ENCODE measurements around the gene TAS2R13.

TAS2R13 gene

DNA sequence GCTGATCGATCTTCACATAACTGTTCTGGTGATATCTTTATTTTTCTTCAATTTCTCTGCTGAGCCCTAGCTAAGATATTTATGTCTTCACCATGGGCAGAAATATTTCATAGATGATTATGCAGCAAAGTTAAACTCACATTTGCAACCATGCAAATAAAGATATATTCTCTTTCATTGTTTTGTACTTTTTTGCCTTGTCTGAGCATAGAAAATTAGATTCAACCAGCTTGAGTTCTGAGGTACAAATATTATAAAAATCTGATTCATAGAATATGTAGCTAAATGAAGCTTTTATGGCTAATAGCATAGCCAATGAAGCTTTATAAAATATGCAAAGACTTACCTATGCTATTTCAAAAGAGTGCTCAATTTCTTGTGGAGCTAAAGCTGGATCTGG lies at the start of gene TAS2R13:
Gene TAS2R13 (minus strand): TSS at position 101 of the 400 bp plus-strand sequence. CDS start 264 bp downstream, outside the sequence.
- DNase-seq, result no peak

GRCh38 chr12:10957741-10958140 lies 48.4 kb upstream of the TAS2R13 start:
- DNase-seq, result no peak

GRCh38 chr12:10956085-10956484 lies 46.7 kb upstream of the TAS2R13 start:
- no peak for DNase-seq

- no peak for DNase-seq
Measured at GRCh38 chr12:10952645-10953044, 43.3 kb upstream of the TAS2R13 start.

GRCh38 chr12:10943167-10943566 lies 33.8 kb upstream of the TAS2R13 start:
- DNase-seq, result no peak

- DNase-seq, result no peak
Measured at GRCh38 chr12:10941916-10942607, 32.7 kb upstream of the TAS2R13 start.

DNA sequence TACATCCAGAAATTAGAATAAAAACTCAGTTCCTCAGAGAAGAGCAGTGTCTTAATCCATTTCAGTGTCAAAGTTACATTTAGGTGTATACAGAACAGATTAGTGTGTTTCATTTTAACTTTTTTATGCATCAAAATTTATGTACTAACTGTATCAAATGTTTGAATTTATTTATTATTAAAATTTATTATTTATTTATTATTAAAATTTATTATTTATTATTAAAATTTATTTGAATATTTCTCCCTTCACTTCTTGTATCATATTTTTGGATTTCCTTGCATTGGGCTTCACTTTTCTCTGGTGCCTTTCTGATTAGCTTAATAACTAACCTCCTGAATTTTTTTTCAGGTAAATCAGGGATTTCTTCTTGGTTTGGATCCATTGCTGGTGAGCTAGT lies 32.0 kb upstream of the TAS2R13 start:
- no peak for DNase-seq

DNA sequence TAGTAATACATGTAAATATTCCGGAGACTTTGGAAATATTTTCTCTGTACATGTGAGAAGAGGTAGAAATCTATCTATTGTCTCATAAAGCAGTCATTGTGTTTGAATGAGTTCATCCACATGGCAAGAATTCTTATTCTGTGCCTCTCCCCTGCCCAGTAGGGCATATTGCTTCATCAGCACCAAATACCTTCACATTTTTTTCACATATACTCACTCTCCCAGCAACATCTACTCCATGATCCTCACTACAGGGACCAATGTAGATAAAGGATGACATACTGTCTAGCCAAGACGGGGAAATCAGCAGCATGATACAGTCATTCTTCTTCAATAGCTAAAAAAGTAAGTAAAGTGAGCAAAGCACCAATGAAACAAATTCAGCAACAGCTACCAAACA lies 31.0 kb upstream of the TAS2R13 start:
- no peak for DNase-seq

- no peak for DNase-seq
Measured at GRCh38 chr12:10939163-10939562, 29.8 kb upstream of the TAS2R13 start, which contains the start of gene TAS2R14. Gene TAS2R14 (minus strand): TSS chr12:10939263. CDS start chr12:10939207, 56 bp downstream.

- no peak for DNase-seq
Measured at GRCh38 chr12:10936506-10936905, 27.1 kb upstream of the TAS2R13 start.

DNA sequence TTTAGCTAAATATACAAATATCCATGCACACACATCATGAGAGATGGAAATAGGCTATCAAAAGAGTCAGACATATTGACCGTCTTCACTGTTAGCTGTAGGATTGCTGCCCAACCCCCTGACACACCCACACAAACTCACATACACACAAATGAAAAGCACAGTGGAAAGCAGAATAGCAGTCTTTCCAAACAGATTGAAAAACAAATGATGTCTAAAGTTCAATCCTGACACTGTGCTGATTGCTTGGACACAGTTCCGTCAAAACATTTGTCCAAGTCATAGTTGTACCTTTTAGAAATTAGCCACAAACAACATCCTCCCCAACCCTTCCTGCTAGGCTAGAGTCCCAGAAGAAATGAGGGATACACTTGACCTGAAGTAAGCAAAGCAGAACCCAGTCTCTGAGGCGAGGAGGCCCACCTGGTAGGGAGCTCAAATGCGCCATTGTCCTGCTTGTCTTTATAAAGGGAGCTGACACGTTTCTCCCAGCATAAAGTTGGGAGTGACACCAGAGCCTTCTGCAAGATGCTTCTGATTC lies 19.5 kb upstream of the TAS2R13 start, which contains the start of gene PRH2:
Gene PRH2 (plus strand): TSS at position 491 of the 541 bp plus-strand sequence. CDS start 38 bp downstream, at position 529.
- no peak for DNase-seq

DNA sequence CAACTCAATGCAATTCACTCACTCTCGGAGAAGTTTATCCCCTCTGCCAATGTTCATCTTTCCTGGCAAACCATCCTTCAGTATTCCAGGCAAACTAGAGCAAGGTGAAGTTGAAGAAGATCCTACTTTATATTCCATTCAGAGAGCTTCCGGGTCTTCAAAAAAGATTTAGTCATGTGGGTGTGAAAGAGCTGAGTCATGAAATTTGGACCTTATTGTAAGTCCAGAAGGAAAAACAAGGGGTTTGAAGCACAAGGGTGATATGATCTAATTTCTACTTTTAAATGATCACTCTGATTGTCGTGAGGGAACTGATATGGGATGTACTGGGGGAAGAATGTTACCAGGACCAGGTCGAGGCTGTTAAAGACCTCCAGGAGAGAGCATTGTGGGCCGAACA lies 16.9 kb upstream of the TAS2R13 start:
- DNase-seq, result no peak

DNA sequence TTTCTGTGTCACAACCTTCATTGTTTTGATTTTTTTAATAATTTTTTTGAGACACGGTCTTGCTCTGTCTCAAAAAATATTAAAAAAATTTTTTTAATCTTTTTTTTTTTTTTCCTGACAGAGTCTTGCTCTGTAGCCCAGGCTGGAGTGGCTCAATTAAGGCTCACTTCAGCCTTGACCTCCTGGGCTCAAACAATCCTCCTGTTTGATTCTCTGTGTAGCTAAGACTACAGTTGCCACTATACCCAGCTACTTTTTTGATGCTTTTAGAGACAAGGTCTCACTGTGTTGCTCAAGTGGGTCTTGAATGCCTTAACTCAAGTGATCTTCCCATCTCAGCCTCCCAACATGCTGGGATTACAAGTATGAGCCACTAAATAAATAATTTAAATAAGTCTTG lies 10.4 kb upstream of the TAS2R13 start:
- no peak for DNase-seq

- DNase-seq, result no peak
Measured at GRCh38 chr12:10910380-10910779, 1.0 kb upstream of the TAS2R13 start.

DNA sequence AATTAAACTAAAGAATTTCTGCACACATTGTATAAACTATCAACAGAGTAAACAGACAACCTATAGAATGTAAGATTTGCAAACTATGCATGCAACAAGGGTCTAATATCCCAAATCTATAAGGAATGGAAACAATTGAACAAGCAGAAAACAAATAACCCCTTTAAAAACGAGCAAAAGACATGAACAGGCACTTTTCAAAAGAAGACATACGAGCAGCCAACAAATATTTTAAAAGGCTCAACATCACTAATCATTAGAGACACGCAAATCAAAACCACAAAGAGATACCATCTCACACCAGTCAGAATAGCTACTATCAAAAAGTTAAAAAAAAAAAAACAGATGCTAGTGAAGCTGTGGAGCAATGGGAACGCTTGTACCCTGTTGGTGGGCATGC lies 4.7 kb downstream of the TAS2R13 start:
- DNase-seq, result no peak

GRCh38 chr12:10901427-10901826 lies 7.9 kb downstream of the TAS2R13 start:
- no peak for DNase-seq

- DNase-seq, result no peak
Measured at GRCh38 chr12:10900972-10901371, 8.4 kb downstream of the TAS2R13 start.

- no peak for DNase-seq
Measured at GRCh38 chr12:10900530-10900929, 8.8 kb downstream of the TAS2R13 start.

DNA sequence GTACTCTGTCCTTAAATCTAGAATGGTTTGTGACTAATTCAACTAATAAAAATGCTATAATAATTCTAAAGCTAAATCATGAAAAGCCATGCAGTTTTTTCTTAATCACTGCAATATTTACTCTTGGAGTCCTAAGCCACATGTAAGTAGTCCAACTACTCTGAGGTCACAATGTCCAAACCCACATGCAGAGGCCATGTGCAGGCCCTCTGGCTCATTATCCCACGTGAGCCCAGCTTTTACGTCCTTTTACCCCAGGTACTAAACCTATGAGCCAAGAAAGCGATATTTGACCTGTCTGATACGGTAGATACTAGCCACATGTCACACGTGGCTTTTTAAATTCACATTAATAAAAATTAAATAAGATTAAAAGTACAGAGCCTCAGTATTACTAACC lies 12.5 kb downstream of the TAS2R13 start:
- DNase-seq, result no peak

DNA sequence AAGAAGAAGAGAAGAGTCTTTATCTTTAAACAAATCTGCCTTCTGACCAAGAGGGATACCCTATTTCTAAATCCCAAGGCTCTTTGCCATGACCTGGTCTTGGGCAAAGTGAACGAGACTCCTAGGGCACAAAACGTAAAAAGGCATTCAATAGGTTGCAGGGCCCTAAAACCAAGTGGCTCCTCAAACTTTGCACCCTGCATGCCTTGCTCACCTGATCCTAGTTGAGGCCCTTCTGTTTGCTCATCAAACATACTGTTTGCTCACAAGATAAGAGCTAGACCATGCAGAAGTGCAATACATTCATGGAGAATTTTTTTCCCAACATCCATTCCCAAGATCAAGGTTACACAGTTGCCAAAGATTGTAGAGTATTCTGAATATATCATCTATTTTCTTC lies 17.4 kb downstream of the TAS2R13 start:
- peak; percentile 49 for DNase-seq

GRCh38 chr12:10889226-10889625 lies 20.1 kb downstream of the TAS2R13 start:
- no peak for DNase-seq

DNA sequence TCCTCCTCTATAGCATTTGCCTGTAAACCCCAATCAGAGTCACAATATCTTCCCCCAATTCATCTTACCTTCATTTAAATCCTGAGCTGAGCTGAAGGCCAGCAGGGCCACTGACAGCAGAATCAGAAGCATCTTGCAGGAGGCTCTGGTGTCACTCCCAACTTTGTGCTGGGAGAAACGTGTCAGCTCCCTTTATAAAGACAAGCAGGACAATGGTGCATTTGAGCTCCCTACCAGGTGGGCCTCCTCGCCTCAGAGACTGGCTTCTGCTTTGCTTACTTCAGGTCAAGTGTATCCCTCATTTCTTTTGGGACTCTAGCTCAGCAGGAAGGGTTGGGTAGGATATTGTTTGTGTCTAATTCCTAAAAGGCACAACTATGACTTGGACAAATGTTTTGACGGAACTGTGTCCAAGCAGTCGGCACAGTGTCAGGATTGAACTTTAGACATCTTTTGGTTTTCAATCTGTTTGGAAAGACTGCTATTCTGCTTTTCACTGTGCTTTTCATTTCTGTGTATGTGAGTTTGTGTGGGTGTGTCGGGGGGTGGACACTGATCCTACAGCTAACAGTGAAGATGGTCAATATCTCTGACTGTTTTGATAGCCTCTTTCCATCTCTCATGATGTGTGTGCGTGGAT lies 25.2 kb downstream of the TAS2R13 start, which contains the start of gene PRH1:
Gene PRH1 (minus strand): TSS at position 170 of the 640 bp plus-strand sequence. CDS start 38 bp downstream, at position 132.
- no peak for DNase-seq

- no peak for DNase-seq
Measured at GRCh38 chr12:10873378-10873777, 36.0 kb downstream of the TAS2R13 start.

- no peak for DNase-seq
Measured at GRCh38 chr12:10867381-10867780, 42.0 kb downstream of the TAS2R13 start.

All from NCI-H510A treated with DMSO at 0.1 percent for 48 hours (cell line).